H1 (cell line): ENCODE measurements around the gene TUBAL3. TPM values are rescaled to one million over a fixed set of nuclear protein-coding genes. Genes with fewer than 3 reads are reported as not detected.

Source experiments
- CTCF ChIA-PET: fragments of 300-600 bp; sonication (Branson Sonifier 250); formaldehyde crosslinking; loops from one replicate; lab custom pipeline; 2021; ENCODE audit not compliant: partially characterized antibody; lab: Charles Lee
- POLR2A ChIA-PET: fragments of 300-600 bp; sonication (Branson Sonifier 250); formaldehyde crosslinking; loops from one replicate; lab custom pipeline; 2021; ENCODE audit warnings: inconsistent platforms; ENCODE audit not compliant: partially characterized antibody; lab: Charles Lee
- DNase-seq, 2 experiments: peaks; one replicate each; pipeline versions ENCODE4 v3.0.0 to v3.0.0-alpha.2; 2010 to 2022; ENCODE audit warnings: low spot score in 2 of 2, low read depth in 1 of 2, mixed read lengths in 1 of 2
- FAIRE-seq: peaks from 2 replicates; lab custom pipeline; 2011; peaks lifted over from hg19 to GRCh38; lab: Jason Lieb, UNC
- H2AFZ ChIP-seq: 2 replicates; pipeline ENCODE4 v1.8.1; 2012; ENCODE audit warnings: low read length, inconsistent platforms
- H2AK5ac ChIP-seq: 2 replicates; pipeline ENCODE4 v1.6.1; 2013; ENCODE audit warnings: low read depth, low read length
- H2BK120ac ChIP-seq: replicated peaks from 2 replicates; pipeline ENCODE3; 2013; ENCODE audit warnings: low read depth, low read length, inconsistent platforms
- H2BK12ac ChIP-seq: 2 replicates; pipeline ENCODE4 v1.6.1; 2013; ENCODE audit warnings: low read depth, low read length
- H2BK15ac ChIP-seq: 2 replicates; pipeline ENCODE4 v1.6.1; 2013; ENCODE audit warnings: low read length
- H2BK20ac ChIP-seq: 2 replicates; pipeline ENCODE4 v1.6.1; 2013; ENCODE audit warnings: low read length
- H2BK5ac ChIP-seq: 2 replicates; pipeline ENCODE4 v1.6.1; 2013; ENCODE audit warnings: low read depth, low read length
- H3K14ac ChIP-seq: 2 replicates; pipeline ENCODE4 v1.6.1; 2013; ENCODE audit warnings: inconsistent platforms; ENCODE audit not compliant: insufficient read length
- H3K18ac ChIP-seq: 2 replicates; pipeline ENCODE4 v1.6.1; 2013; ENCODE audit warnings: low read length; ENCODE audit errors: extremely low read depth
- H3K23ac ChIP-seq: 2 replicates; pipeline ENCODE4 v1.6.1; 2013; ENCODE audit warnings: inconsistent platforms; ENCODE audit not compliant: insufficient read length
- H3K23me2 ChIP-seq: 2 replicates; pipeline ENCODE4 v1.6.1; 2013; ENCODE audit warnings: low read depth, low read length
- H3K27ac ChIP-seq: 2 replicates; pipeline ENCODE4 v1.6.1; 2011; ENCODE audit warnings: low read depth, low read length, inconsistent platforms
- H3K27me3 ChIP-seq, 4 experiments: replicated peaks in 1 of 4; 1 replicate in 1 of 4; 2 replicates in 3 of 4; pipeline versions ENCODE4 v1.6.1 to v1.8.1; 2011 to 2013; ENCODE audit warnings: low read length in 3 of 4, mild to moderate bottlenecking in 3 of 4, inconsistent platforms in 2 of 4, mixed read lengths in 2 of 4, moderate library complexity in 1 of 4; ENCODE audit not compliant: control insufficient read depth in 3 of 4, insufficient read depth in 3 of 4; ENCODE audit errors: extremely low read depth in 1 of 4
- H3K36me3 ChIP-seq, 4 experiments: 2 replicates each; pipeline versions ENCODE4 v1.6.1 to v1.8.1; 2011 to 2013; ENCODE audit warnings: mild to moderate bottlenecking in 4 of 4, low read length in 3 of 4, moderate library complexity in 2 of 4, control low read depth in 1 of 4, inconsistent platforms in 1 of 4; ENCODE audit not compliant: insufficient read depth in 4 of 4, control insufficient read depth in 2 of 4
- H3K4ac ChIP-seq: replicated peaks from 2 replicates; pipeline ENCODE3; 2013; ENCODE audit warnings: low read length, low read depth, mixed read lengths, inconsistent platforms; ENCODE audit not compliant: insufficient read length
- H3K4me1 ChIP-seq, 4 experiments: replicated peaks in 1 of 4; 1 replicate in 1 of 4; 2 replicates in 3 of 4; pipeline versions ENCODE4 v1.6.1 to v1.8.1; 2011 to 2013; ENCODE audit warnings: low read length in 3 of 4, inconsistent platforms in 2 of 4, mixed read lengths in 1 of 4; ENCODE audit not compliant: insufficient read depth in 4 of 4, control insufficient read depth in 3 of 4
- H3K4me2 ChIP-seq, 2 experiments: 2 replicates each; pipeline versions ENCODE4 v1.6.1 to v1.8.1; 2011 to 2013; ENCODE audit warnings: low read depth in 2 of 2, low read length in 2 of 2, control low read depth in 1 of 2, inconsistent platforms in 1 of 2, mild to moderate bottlenecking in 1 of 2; ENCODE audit not compliant: insufficient read depth in 1 of 2
- H3K4me3 ChIP-seq, 4 experiments: fragments of 200-600, 300-600 bp in 1 of 4; sonication (generic), shearing (Covaris generic), sonication (Bioruptor Twin) in 1 of 4; 2 replicates each; pipeline versions ENCODE4 v1.5.1 to v1.8.1; 2011 to 2016; ENCODE audit warnings: low read length in 4 of 4, low read depth in 3 of 4, control low read depth in 2 of 4, inconsistent platforms in 2 of 4, mild to moderate bottlenecking in 2 of 4, mixed read lengths in 1 of 4, moderate library complexity in 1 of 4; ENCODE audit not compliant: insufficient read depth in 2 of 4; ENCODE audit errors: extremely low read depth in 1 of 4
- H3K56ac ChIP-seq: replicated peaks from 2 replicates; pipeline ENCODE3; 2013; ENCODE audit warnings: low read depth, mild to moderate bottlenecking, mixed read lengths, low read length, inconsistent platforms; ENCODE audit not compliant: insufficient read length
- H3K79me1 ChIP-seq: 2 replicates; pipeline ENCODE4 v1.6.1; 2013; ENCODE audit warnings: low read depth, low read length, control low read depth
- H3K79me2 ChIP-seq, 2 experiments: 2 replicates each; pipeline versions ENCODE4 v1.6.1 to v1.8.1; 2012 to 2013; ENCODE audit warnings: low read length in 2 of 2, mild to moderate bottlenecking in 2 of 2, inconsistent platforms in 1 of 2; ENCODE audit not compliant: insufficient read depth in 2 of 2, control insufficient read depth in 1 of 2
- H3K9ac ChIP-seq, 4 experiments: replicated peaks in 1 of 4; 1 replicate in 1 of 4; 2 replicates in 3 of 4; pipeline versions ENCODE4 v1.6.1 to v1.8.1; 2011 to 2013; ENCODE audit warnings: low read depth in 3 of 4, low read length in 3 of 4, control low read depth in 2 of 4, mild to moderate bottlenecking in 2 of 4, moderate library complexity in 2 of 4, inconsistent platforms in 1 of 4; ENCODE audit errors: extremely low read depth in 1 of 4
- H3K9me3 ChIP-seq, 2 experiments: 2 replicates each; pipeline versions ENCODE4 v1.6.1 to v1.8.1; 2012 to 2013; ENCODE audit warnings: mild to moderate bottlenecking in 2 of 2, moderate library complexity in 2 of 2, control low read depth in 1 of 2, inconsistent platforms in 1 of 2, low read depth in 1 of 2, low read length in 1 of 2, mixed read lengths in 1 of 2; ENCODE audit not compliant: insufficient read depth in 2 of 2
- H4K20me1 ChIP-seq, 2 experiments: replicated peaks in 1 of 2; 2 replicates each; pipeline versions ENCODE3 to v1.8.1; 2011 to 2013; ENCODE audit warnings: inconsistent platforms in 2 of 2, low read length in 2 of 2, mild to moderate bottlenecking in 1 of 2; ENCODE audit not compliant: insufficient read depth in 2 of 2, control insufficient read depth in 1 of 2
- H4K5ac ChIP-seq: 2 replicates; pipeline ENCODE4 v1.6.1; 2013; ENCODE audit warnings: low read length, low read depth, mixed read lengths, inconsistent platforms; ENCODE audit not compliant: insufficient read length
- H4K8ac ChIP-seq: 2 replicates; pipeline ENCODE4 v1.8.0; 2013; ENCODE audit warnings: mild to moderate bottlenecking, moderate library complexity, low read length, inconsistent platforms; ENCODE audit not compliant: insufficient read depth; ENCODE audit errors: extremely low read depth
- H4K91ac ChIP-seq: replicated peaks from 2 replicates; pipeline ENCODE3; 2013; ENCODE audit warnings: low read length, mixed read lengths, inconsistent platforms; ENCODE audit not compliant: insufficient read length
- CBX8 ChIP-seq: fragments of 300-800, 300-1000 bp; sonication (generic); IDR thresholded peaks from 2 replicates; pipeline ENCODE4 v1.7.1; 2016; ENCODE audit warnings: low read depth, low read length, borderline replicate concordance
- CTBP2 ChIP-seq: IDR thresholded peaks from 2 replicates; pipeline ENCODE4 v1.7.0; 2011; ENCODE audit warnings: borderline replicate concordance, mild to moderate bottlenecking, moderate library complexity, mixed read lengths, low read length; ENCODE audit not compliant: insufficient read depth, insufficient read length
- FOSL1 ChIP-seq: IDR thresholded peaks from 2 replicates; pipeline ENCODE4 v1.6.1; 2011; ENCODE audit warnings: mild to moderate bottlenecking, low read depth, low read length, moderate library complexity; ENCODE audit not compliant: insufficient read depth
- JUN ChIP-seq: IDR thresholded peaks from 2 replicates; pipeline ENCODE4 v1.6.1; 2011; ENCODE audit warnings: low read depth, mild to moderate bottlenecking, improper control_type of control experiment, low read length
- POU5F1 ChIP-seq: IDR thresholded peaks from 2 replicates; pipeline ENCODE4 v1.6.1; 2011; ENCODE audit warnings: low read depth, mild to moderate bottlenecking, low read length, moderate library complexity
- SP4 ChIP-seq: IDR thresholded peaks from 2 replicates; pipeline ENCODE4 v1.6.1; 2012; ENCODE audit warnings: low read length, inconsistent platforms
- WGBS, 2 experiments: shearing (Covaris generic) in 1 of 2; methylation state at CpG; one replicate each; pipeline versions ENCODE4 v1.1.6 to v1.1.7; 2013 to 2015; ENCODE audit warnings: low lambda C conversion rate in 2 of 2, mixed read lengths in 2 of 2, inconsistent platforms in 1 of 2, low coverage in 1 of 2, missing lambda C conversion rate in 1 of 2; ENCODE audit not compliant: insufficient replicate concordance in 2 of 2, insufficient coverage in 1 of 2, insufficient read length in 1 of 2; ENCODE audit errors: extremely low coverage in 1 of 2, missing lambda C conversion rate in 1 of 2; 5-methylcytosine and 5-hydroxymethylcytosine counted together
- long read RNA-seq, 2 experiments: library from RNA in 1 of 2; library from capped mRNA in 1 of 2; stranded (forward); transcript quantifications; one replicate each; pipeline ENCODE4 v2.0.0, GENCODE V29; 2021; ENCODE audit warnings: inconsistent platforms in 1 of 2
- polyA minus RNA-seq, 3 experiments: library from RNA; depleted of rRNA, polyadenylated mRNA; stranded (reverse); fragments of >200 nt; gene quantifications; 1 replicate in 2 of 3; 2 replicates in 1 of 3; pipeline ENCODE4 v1.2.3, GENCODE V29; 2011
- polyA plus RNA-seq, 7 experiments: library from polyadenylated mRNA; depleted of rRNA in 3 of 7; stranded (reverse) in 5 of 7; unstranded in 2 of 7; fragments of >200 nt in 5 of 7; fragments of 200-250 nt in 2 of 7; gene quantifications; 1 replicate in 5 of 7; 2 replicates in 1 of 7; 4 replicates in 1 of 7; pipeline versions ENCODE4 v1.2.1 to v1.2.3, GENCODE V29; 2011 to 2013; ENCODE audit warnings: missing spikeins in 2 of 7, mixed read lengths in 2 of 7
- total RNA-seq: library from RNA; stranded (reverse); fragmentation: NEBNext Ultra II Directional; extraction: Animal tissue kit (Norgen Biotek cat#: 25700); gene quantifications from 2 replicates; pipeline ENCODE4 v1.2.1, GENCODE V29; 2021

TUBAL3 gene
- total RNA-seq (not detected in 2 replicates), polyA plus RNA-seq (2011; rRNA removed) (0.05 and 0.17 TPM in 2 replicates), polyA minus RNA-seq (2011; rRNA and poly(A)+ RNA removed) (0.24 TPM in 1 of 2 replicates, not detected in the other)
- 0.06 TPM for polyA plus RNA-seq (2011; cell fraction: cytosol; rRNA removed)
- polyA plus RNA-seq (2011; cell fraction: nucleus; rRNA removed) = not detected
- polyA plus RNA-seq (2012, experiment 1 of 2) = 0.20 to 0.24 TPM in 2 of 4 replicates, not detected in the others
- not detected for polyA plus RNA-seq (2012, experiment 2 of 2)
- 0.14 TPM for polyA plus RNA-seq (2013, experiment 1 of 2)
- 0.11 TPM for polyA plus RNA-seq (2013, experiment 2 of 2)
- polyA minus RNA-seq (2011; cell fraction: cytosol; rRNA and poly(A)+ RNA removed) = not detected
- polyA minus RNA-seq (2011; cell fraction: nucleus; rRNA and poly(A)+ RNA removed) = not detected
- long read RNA-seq, experiment 1 = 0 reads
- long read RNA-seq, experiment 2 = 0 reads

- no peak within 1 kb of the TSS for H2BK120ac ChIP-seq
- H3K4me3 ChIP-seq = no peak within 1 kb of the TSS
- H2BK12ac ChIP-seq = no peak within 1 kb of the TSS
- WGBS, 2 experiments = 79% methylated on average over 8 of the region's 8 CpGs; no CpG with 5 or more reads in 1 of the 2 experiments
- no peak within 1 kb of the TSS for H3K23ac ChIP-seq
- no peak within 1 kb of the TSS for H3K56ac ChIP-seq
- H3K27me3 ChIP-seq = peaks cover 0 to 1% (median 0%) of the 10 kb centered on the region in 4 experiments; a peak in 1 of 7 replicates
- no peak within 1 kb of the TSS for H3K14ac ChIP-seq
- no peak within 1 kb of the TSS for H3K27ac ChIP-seq
- H3K9ac ChIP-seq = no peak within 1 kb of the TSS
- H3K79me2 ChIP-seq = no peaks in the 10 kb centered on the region
- peaks cover 6% of the 10 kb centered on the region in 2 experiments; a peak in 2 of 4 replicates for H3K9me3 ChIP-seq
- no peak within 1 kb of the TSS for H2BK20ac ChIP-seq
- no peak within 1 kb of the TSS for H3K18ac ChIP-seq
- no peak within 1 kb of the TSS for H2BK15ac ChIP-seq
- H3K4me1 ChIP-seq = peaks cover 0 to 3% (median 0%) of the 10 kb centered on the region in 4 experiments; a peak in 1 of 7 replicates
- no peak within 1 kb of the TSS for H2AK5ac ChIP-seq
- no peak within 1 kb of the TSS; the same call in 1 of the 2 replicates for H2AFZ ChIP-seq
- no peak for TF ChIP-seq CBX8
- no peak for TF ChIP-seq JUN
- TF ChIP-seq POU5F1 = no peak
- no peak for TF ChIP-seq FOSL1
- no peak for TF ChIP-seq SP4
- no peak for TF ChIP-seq CTBP2
- H3K4me2 ChIP-seq = no peak within 1 kb of the TSS
- FAIRE-seq (no peak), DNase-seq (no peak)
- H4K20me1 ChIP-seq = no peaks in the 10 kb centered on the region
- ChIA-PET POLR2A (no interaction called here), CTCF (interaction anchor here (0.9 to 1.3 kb wide), 4 partner anchors 10 to 111 kb away, joined by 3 read pairs; no protein-coding TSS in a partner anchor)
- H3K23me2 ChIP-seq = no peaks in the 10 kb centered on the region
- H3K79me1 ChIP-seq = no peaks in the 10 kb centered on the region
- no peak within 1 kb of the TSS for H3K4ac ChIP-seq
- H4K91ac ChIP-seq = no peak within 1 kb of the TSS
- no peak within 1 kb of the TSS for H4K8ac ChIP-seq
- no peak within 1 kb of the TSS for H4K5ac ChIP-seq
- H3K36me3 ChIP-seq = no peaks in the 10 kb centered on the region
- no peak within 1 kb of the TSS for H2BK5ac ChIP-seq
These were observed at the start of gene TUBAL3 for GRCh38 chr10:5404208-5405041. Gene TUBAL3 (minus strand): TSS chr10:5404828. CDS start chr10:5404792, 36 bp downstream.
